HEK293 (cell line): ENCODE data around the gene NPEPL1.

Experiments
- FEZF1 ChIP-seq: fragments of 450-650 bp; formaldehyde crosslinking; IDR thresholded peaks from 2 replicates; pipeline ENCODE4 v1.5.1; 2016; ENCODE audit warnings: missing biosample characterization, missing genetic modification characterization
- OSR2 ChIP-seq: fragments of 450-650 bp; formaldehyde crosslinking; IDR thresholded peaks from 2 replicates; pipeline ENCODE4 v1.5.1; 2016; ENCODE audit warnings: missing biosample characterization, missing genetic modification characterization
- ZFHX2 ChIP-seq: fragments of 450-650 bp; formaldehyde crosslinking; conservative IDR thresholded peaks from 2 replicates; pipeline ENCODE4 v1.5.1; 2016; ENCODE audit warnings: missing biosample characterization, missing genetic modification characterization
- ZFP3 ChIP-seq: fragments of 450-650 bp; formaldehyde crosslinking; IDR thresholded peaks from 2 replicates; pipeline ENCODE4 v1.5.1; 2016; ENCODE audit warnings: low read depth, missing biosample characterization, missing genetic modification characterization
- ZNF23 ChIP-seq: fragments of 450-650 bp; formaldehyde crosslinking; IDR thresholded peaks from 2 replicates; pipeline ENCODE4 v1.5.1; 2016; ENCODE audit warnings: missing biosample characterization, missing genetic modification characterization, borderline replicate concordance
- ZNF24 ChIP-seq: fragments of 450-650 bp; formaldehyde crosslinking; IDR thresholded peaks from 2 replicates; pipeline ENCODE4 v1.5.1; 2016; ENCODE audit warnings: missing biosample characterization, missing genetic modification characterization
- ZNF561 ChIP-seq: fragments of 450-650 bp; IDR thresholded peaks from 2 replicates; pipeline ENCODE4 v1.5.1; 2018; ENCODE audit warnings: missing biosample characterization, missing genetic modification characterization, borderline replicate concordance
- ZNF660 ChIP-seq: fragments of 450-650 bp; IDR thresholded peaks from 2 replicates; pipeline ENCODE4 v1.5.1; 2018; ENCODE audit warnings: missing biosample characterization, mild to moderate bottlenecking, missing genetic modification characterization
- ZNF768 ChIP-seq: fragments of 450-650 bp; formaldehyde crosslinking; IDR thresholded peaks from 2 replicates; pipeline ENCODE4 v1.5.1; 2018; ENCODE audit warnings: missing biosample characterization, mild to moderate bottlenecking, missing genetic modification characterization
- TF ChIP-seq, protein P1 (sequence below): fragments of 450-650 bp; formaldehyde crosslinking; IDR thresholded peaks from 2 replicates; pipeline ENCODE4 v1.5.1; 2016; ENCODE audit warnings: missing biosample characterization, missing genetic modification characterization
- TF ChIP-seq, protein P2 (sequence below): sonication (generic); formaldehyde crosslinking; IDR thresholded peaks from 2 replicates; pipeline ENCODE4 v1.8.1; 2022; ENCODE audit warnings: mild to moderate bottlenecking, moderate library complexity, missing genetic modification reagents
- TF ChIP-seq, protein P3 (sequence below): fragments of 450-650 bp; formaldehyde crosslinking; IDR thresholded peaks from 2 replicates; pipeline ENCODE4 v1.5.1; 2016; ENCODE audit warnings: missing biosample characterization, missing genetic modification characterization
- TF ChIP-seq, protein P4 (sequence below): fragments of 450-650 bp; formaldehyde crosslinking; IDR thresholded peaks from 2 replicates; pipeline ENCODE4 v1.5.1; 2016; ENCODE audit warnings: missing biosample characterization, missing genetic modification characterization

DNA sequence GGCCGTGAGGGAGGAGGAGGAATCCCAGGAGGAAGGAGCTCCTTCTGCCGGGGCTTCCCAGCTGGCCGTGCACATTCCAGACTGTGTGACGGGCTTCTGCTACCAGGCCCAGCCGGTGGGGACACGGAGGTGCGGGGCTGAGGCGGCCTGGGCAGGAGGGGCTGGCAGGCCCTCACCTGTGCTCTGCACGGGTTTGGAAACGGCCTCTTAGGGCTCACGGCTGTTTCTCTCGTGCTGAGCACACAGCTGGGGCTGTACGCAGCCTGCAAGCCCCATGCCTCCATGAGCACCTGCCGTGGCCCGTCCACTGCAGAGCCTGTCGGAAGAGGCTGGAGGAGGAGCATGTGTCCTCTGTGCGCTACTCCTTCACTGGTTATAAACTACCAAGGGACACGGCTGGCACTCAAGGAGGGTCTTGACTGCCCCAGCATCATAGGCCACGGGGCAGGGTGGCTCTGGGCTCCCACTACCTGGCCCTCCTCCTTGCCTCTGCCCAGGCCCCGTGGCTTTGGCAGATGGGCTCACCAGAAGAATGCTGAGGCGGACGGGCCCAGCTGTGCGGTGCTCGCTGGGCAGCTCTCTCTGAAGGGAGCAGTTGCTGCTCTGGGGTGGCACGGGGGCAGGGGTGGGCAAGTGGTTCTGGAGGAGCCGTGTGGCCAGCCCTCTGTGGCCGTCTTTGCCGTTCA, 15.8 kb downstream of the NPEPL1 start:
- TF ChIP-seq, protein P1, sequence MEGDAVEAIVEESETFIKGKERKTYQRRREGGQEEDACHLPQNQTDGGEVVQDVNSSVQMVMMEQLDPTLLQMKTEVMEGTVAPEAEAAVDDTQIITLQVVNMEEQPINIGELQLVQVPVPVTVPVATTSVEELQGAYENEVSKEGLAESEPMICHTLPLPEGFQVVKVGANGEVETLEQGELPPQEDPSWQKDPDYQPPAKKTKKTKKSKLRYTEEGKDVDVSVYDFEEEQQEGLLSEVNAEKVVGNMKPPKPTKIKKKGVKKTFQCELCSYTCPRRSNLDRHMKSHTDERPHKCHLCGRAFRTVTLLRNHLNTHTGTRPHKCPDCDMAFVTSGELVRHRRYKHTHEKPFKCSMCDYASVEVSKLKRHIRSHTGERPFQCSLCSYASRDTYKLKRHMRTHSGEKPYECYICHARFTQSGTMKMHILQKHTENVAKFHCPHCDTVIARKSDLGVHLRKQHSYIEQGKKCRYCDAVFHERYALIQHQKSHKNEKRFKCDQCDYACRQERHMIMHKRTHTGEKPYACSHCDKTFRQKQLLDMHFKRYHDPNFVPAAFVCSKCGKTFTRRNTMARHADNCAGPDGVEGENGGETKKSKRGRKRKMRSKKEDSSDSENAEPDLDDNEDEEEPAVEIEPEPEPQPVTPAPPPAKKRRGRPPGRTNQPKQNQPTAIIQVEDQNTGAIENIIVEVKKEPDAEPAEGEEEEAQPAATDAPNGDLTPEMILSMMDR (tag by site-specific recombination), result no peak
- TF ChIP-seq ZNF24 (tag by site-specific recombination) (no peak), ZNF768 (tag by site-specific recombination) (no peak), ZFP3 (tag by site-specific recombination) (no peak), ZNF23 (tag by site-specific recombination) (no peak), OSR2 (tag by site-specific recombination) (no peak), ZNF561 (no peak), FEZF1 (no peak), ZFHX2 (tag by site-specific recombination) (no peak), ZNF660 (tag by site-specific recombination) (no peak)
- TF ChIP-seq, protein P2, sequence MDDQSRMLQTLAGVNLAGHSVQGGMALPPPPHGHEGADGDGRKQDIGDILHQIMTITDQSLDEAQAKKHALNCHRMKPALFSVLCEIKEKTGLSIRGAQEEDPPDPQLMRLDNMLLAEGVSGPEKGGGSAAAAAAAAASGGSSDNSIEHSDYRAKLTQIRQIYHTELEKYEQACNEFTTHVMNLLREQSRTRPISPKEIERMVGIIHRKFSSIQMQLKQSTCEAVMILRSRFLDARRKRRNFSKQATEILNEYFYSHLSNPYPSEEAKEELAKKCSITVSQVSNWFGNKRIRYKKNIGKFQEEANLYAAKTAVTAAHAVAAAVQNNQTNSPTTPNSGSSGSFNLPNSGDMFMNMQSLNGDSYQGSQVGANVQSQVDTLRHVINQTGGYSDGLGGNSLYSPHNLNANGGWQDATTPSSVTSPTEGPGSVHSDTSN (CRISPR knock-in tag), result no peak
- TF ChIP-seq, protein P3, sequence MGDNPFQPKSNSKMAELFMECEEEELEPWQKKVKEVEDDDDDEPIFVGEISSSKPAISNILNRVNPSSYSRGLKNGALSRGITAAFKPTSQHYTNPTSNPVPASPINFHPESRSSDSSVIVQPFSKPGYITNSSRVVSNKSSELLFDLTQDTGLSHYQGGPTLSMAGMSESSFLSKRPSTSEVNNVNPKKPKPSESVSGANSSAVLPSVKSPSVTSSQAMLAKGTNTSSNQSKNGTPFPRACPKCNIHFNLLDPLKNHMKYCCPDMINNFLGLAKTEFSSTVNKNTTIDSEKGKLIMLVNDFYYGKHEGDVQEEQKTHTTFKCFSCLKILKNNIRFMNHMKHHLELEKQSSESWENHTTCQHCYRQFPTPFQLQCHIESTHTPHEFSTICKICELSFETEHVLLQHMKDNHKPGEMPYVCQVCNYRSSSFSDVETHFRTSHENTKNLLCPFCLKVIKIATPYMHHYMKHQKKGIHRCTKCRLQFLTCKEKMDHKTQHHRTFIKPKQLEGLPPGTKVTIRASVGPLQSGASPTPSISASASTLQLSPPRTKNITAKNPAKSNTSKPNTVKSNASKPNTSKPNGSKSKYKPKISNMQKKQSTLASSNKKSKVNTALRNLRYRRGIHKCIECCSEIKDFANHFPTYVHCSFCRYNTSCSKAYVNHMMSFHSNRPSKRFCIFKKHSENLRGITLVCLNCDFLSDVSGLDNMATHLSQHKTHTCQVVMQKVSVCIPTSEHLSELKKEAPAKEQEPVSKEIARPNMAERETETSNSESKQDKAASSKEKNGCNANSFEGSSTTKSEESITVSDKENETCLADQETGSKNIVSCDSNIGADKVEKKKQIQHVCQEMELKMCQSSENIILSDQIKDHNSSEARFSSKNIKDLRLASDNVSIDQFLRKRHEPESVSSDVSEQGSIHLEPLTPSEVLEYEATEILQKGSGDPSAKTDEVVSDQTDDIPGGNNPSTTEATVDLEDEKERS (tag by site-specific recombination), result no peak
- TF ChIP-seq, protein P4, sequence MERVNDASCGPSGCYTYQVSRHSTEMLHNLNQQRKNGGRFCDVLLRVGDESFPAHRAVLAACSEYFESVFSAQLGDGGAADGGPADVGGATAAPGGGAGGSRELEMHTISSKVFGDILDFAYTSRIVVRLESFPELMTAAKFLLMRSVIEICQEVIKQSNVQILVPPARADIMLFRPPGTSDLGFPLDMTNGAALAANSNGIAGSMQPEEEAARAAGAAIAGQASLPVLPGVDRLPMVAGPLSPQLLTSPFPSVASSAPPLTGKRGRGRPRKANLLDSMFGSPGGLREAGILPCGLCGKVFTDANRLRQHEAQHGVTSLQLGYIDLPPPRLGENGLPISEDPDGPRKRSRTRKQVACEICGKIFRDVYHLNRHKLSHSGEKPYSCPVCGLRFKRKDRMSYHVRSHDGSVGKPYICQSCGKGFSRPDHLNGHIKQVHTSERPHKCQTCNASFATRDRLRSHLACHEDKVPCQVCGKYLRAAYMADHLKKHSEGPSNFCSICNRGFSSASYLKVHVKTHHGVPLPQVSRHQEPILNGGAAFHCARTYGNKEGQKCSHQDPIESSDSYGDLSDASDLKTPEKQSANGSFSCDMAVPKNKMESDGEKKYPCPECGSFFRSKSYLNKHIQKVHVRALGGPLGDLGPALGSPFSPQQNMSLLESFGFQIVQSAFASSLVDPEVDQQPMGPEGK (tag by site-specific recombination), result no peak
